IMR-90 (cell line): ENCODE results near the gene NEMP1. TPM values are rescaled to one million over a fixed set of nuclear protein-coding genes. Genes with fewer than 3 reads are reported as not detected.

Source experiments
- ATAC-seq: fragments of 200-7000 bp; cut with Tn5 transposase; 2 replicates; pipeline ENCODE4 v1.9.1; 2020; ENCODE audit warnings: low read depth, mild to moderate bottlenecking, moderate library complexity
- BruUV-seq: library from RNA; stranded (reverse); fragments of 400-500 nt; replicated peaks from 2 replicates; lab custom pipeline; 2021; lab: Mats Ljungman, UMichigan
- CTCF ChIA-PET: fragments of 300-600 bp; formaldehyde crosslinking; extraction: SDS; loops from one replicate; lab custom pipeline; 2021; ENCODE audit warnings: antibody characterized with exemption; lab: Yijun Ruan, JAX
- POLR2A ChIA-PET: fragments of 300-600 bp; sonication (Branson Sonifier 250); formaldehyde crosslinking; loops from one replicate; lab custom pipeline; 2022; ENCODE audit warnings: antibody characterized with exemption; ENCODE audit not compliant: unreplicated experiment; lab: Charles Lee
- DNase-seq: peaks from one replicate; pipeline ENCODE4 v3.0.0; 2013
- H2AFZ ChIP-seq: replicated peaks from 2 replicates; pipeline ENCODE3; 2013; ENCODE audit warnings: low read length, mild to moderate bottlenecking; ENCODE audit not compliant: poor library complexity
- H2AK5ac ChIP-seq: 2 replicates; pipeline ENCODE4 v1.6.1; 2013; ENCODE audit warnings: low read depth, low read length, inconsistent platforms
- H2AK9ac ChIP-seq: replicated peaks from 2 replicates; pipeline ENCODE3; 2013; ENCODE audit warnings: mild to moderate bottlenecking, low read depth, low read length, moderate library complexity; ENCODE audit not compliant: poor library complexity
- H2BK120ac ChIP-seq: 2 replicates; pipeline ENCODE4 v1.6.1; 2013; ENCODE audit warnings: low read depth, low read length, inconsistent platforms
- H2BK15ac ChIP-seq: 3 replicates; pipeline ENCODE4 v1.6.1; 2013; ENCODE audit warnings: low read depth, low read length, inconsistent platforms
- H2BK20ac ChIP-seq: 2 replicates; pipeline ENCODE4 v1.6.1; 2013; ENCODE audit warnings: low read depth, mild to moderate bottlenecking, inconsistent platforms, low read length, moderate library complexity
- H2BK5ac ChIP-seq: 2 replicates; pipeline ENCODE4 v1.6.1; 2013; ENCODE audit warnings: mild to moderate bottlenecking, low read depth, low read length, inconsistent platforms; ENCODE audit not compliant: poor library complexity, severe bottlenecking
- H3K14ac ChIP-seq: replicated peaks from 2 replicates; pipeline ENCODE4 v1.6.1; 2013; ENCODE audit warnings: low read depth, low read length, inconsistent platforms
- H3K18ac ChIP-seq: 2 replicates; pipeline ENCODE4 v1.6.1; 2013; ENCODE audit warnings: low read depth, low read length, control low read depth
- H3K23ac ChIP-seq: 2 replicates; pipeline ENCODE4 v1.6.1; 2013; ENCODE audit warnings: low read depth, low read length, inconsistent platforms
- H3K27ac ChIP-seq: 2 replicates; pipeline ENCODE4 v1.5.1; 2013; ENCODE audit warnings: mild to moderate bottlenecking, control low read depth, low read length; ENCODE audit not compliant: insufficient read depth
- H3K27me3 ChIP-seq: 2 replicates; pipeline ENCODE4 v1.6.1; 2013; ENCODE audit warnings: low read length; ENCODE audit not compliant: control insufficient read depth, insufficient read depth
- H3K36me3 ChIP-seq: 2 replicates; pipeline ENCODE4 v1.6.1; 2013; ENCODE audit warnings: low read length, mixed read lengths; ENCODE audit not compliant: control insufficient read depth, insufficient read depth
- H3K4ac ChIP-seq: 2 replicates; pipeline ENCODE4 v1.6.1; 2013; ENCODE audit warnings: low read depth, low read length, inconsistent platforms
- H3K4me1 ChIP-seq: 2 replicates; pipeline ENCODE4 v1.6.1; 2013; ENCODE audit warnings: low read length, mixed read lengths; ENCODE audit not compliant: control insufficient read depth, insufficient read depth
- H3K4me2 ChIP-seq: 2 replicates; pipeline ENCODE4 v1.6.1; 2013; ENCODE audit warnings: low read depth, mild to moderate bottlenecking, control low read depth, low read length, moderate library complexity
- H3K4me3 ChIP-seq: 2 replicates; pipeline ENCODE4 v1.5.1; 2013; ENCODE audit warnings: low read depth, mild to moderate bottlenecking, control low read depth, low read length, moderate library complexity; ENCODE audit not compliant: insufficient read depth
- H3K56ac ChIP-seq: 2 replicates; pipeline ENCODE4 v1.6.1; 2013; ENCODE audit warnings: low read length, inconsistent platforms; ENCODE audit not compliant: insufficient read depth; ENCODE audit errors: extremely low read depth
- H3K79me1 ChIP-seq, 2 experiments: 2 replicates each; pipeline ENCODE4 v1.6.1; 2013; ENCODE audit warnings: low read length in 2 of 2, inconsistent platforms in 1 of 2, low read depth in 1 of 2
- H3K9ac ChIP-seq: 2 replicates; pipeline ENCODE4 v1.6.1; 2013; ENCODE audit warnings: low read depth, low read length, control low read depth
- H3K9me1 ChIP-seq: 2 replicates; pipeline ENCODE4 v1.6.1; 2013; ENCODE audit warnings: low read length, inconsistent platforms; ENCODE audit not compliant: insufficient read depth
- H3K9me3 ChIP-seq: 2 replicates; pipeline ENCODE4 v1.6.1; 2013; ENCODE audit warnings: low read length; ENCODE audit not compliant: control insufficient read depth, insufficient read depth
- H4K20me1 ChIP-seq: 2 replicates; pipeline ENCODE4 v1.6.1; 2013; ENCODE audit warnings: low read length, inconsistent platforms; ENCODE audit not compliant: insufficient read depth
- H4K5ac ChIP-seq: 2 replicates; pipeline ENCODE4 v1.6.1; 2013; ENCODE audit warnings: mild to moderate bottlenecking, low read depth, low read length, control low read depth
- H4K8ac ChIP-seq, 2 experiments: 2 replicates each; pipeline ENCODE4 v1.6.1; 2013; ENCODE audit warnings: low read depth in 2 of 2, low read length in 2 of 2, control low read depth in 1 of 2, inconsistent platforms in 1 of 2
- H4K91ac ChIP-seq: 2 replicates; pipeline ENCODE4 v1.6.1; 2013; ENCODE audit warnings: low read depth, low read length, inconsistent platforms; ENCODE audit not compliant: insufficient read depth
- BHLHE40 ChIP-seq: fragments of 150-350 bp; IDR thresholded peaks from 2 replicates; pipeline ENCODE4 v1.6.1; 2016; ENCODE audit warnings: mild to moderate bottlenecking, low read depth, low read length
- CEBPB ChIP-seq: IDR thresholded peaks from 2 replicates; pipeline ENCODE4 v1.6.1; 2012; ENCODE audit warnings: low read depth, low read length, improper control_type of control experiment
- CHD1 ChIP-seq: IDR thresholded peaks from 2 replicates; pipeline ENCODE4 v1.6.1; 2012; ENCODE audit warnings: low read depth, low read length, improper control_type of control experiment
- CTCF ChIP-seq: conservative IDR thresholded peaks from 2 replicates; pipeline ENCODE4 v1.5.1; 2012; ENCODE audit warnings: mild to moderate bottlenecking, low read depth, low read length, improper control_type of control experiment
- ELK1 ChIP-seq: fragments of 150-350 bp; IDR thresholded peaks from 2 replicates; pipeline ENCODE4 v1.6.1; 2016; ENCODE audit warnings: low read depth, mild to moderate bottlenecking, low read length, moderate library complexity, borderline replicate concordance
- FOS ChIP-seq: fragments of 150-350 bp; IDR thresholded peaks from 2 replicates; pipeline ENCODE4 v1.6.1; 2016; ENCODE audit warnings: low read depth, low read length
- MAFK ChIP-seq: IDR thresholded peaks from 2 replicates; pipeline ENCODE4 v1.6.1; 2012; ENCODE audit warnings: low read depth, low read length, improper control_type of control experiment
- MAZ ChIP-seq: IDR thresholded peaks from 2 replicates; pipeline ENCODE4 v1.6.1; 2012; ENCODE audit warnings: low read depth, mild to moderate bottlenecking, low read length, improper control_type of control experiment, moderate library complexity, borderline replicate concordance
- MXI1 ChIP-seq: IDR thresholded peaks from 2 replicates; pipeline ENCODE4 v1.6.1; 2012; ENCODE audit warnings: low read depth, mild to moderate bottlenecking, low read length, moderate library complexity, borderline replicate concordance
- NFE2L2 ChIP-seq: fragments of 150-350 bp; IDR thresholded peaks from 2 replicates; pipeline ENCODE4 v1.6.1; 2016; ENCODE audit warnings: low read depth, mild to moderate bottlenecking, low read length
- RAD21 ChIP-seq: IDR thresholded peaks from 2 replicates; pipeline ENCODE4 v1.6.1; 2012; ENCODE audit warnings: low read length, improper control_type of control experiment
- RCOR1 ChIP-seq: IDR thresholded peaks from 2 replicates; pipeline ENCODE4 v1.6.1; 2012; ENCODE audit warnings: mild to moderate bottlenecking, low read length, improper control_type of control experiment; ENCODE audit not compliant: insufficient replicate concordance
- RFX5 ChIP-seq: IDR thresholded peaks from 2 replicates; pipeline ENCODE4 v1.8.0; 2012; ENCODE audit warnings: low read depth, mild to moderate bottlenecking, low read length, moderate library complexity
- SMC3 ChIP-seq: fragments of 150-350 bp; IDR thresholded peaks from 2 replicates; pipeline ENCODE4 v1.6.1; 2016; ENCODE audit warnings: low read depth, mild to moderate bottlenecking, antibody characterized with exemption, low read length, moderate library complexity
- USF2 ChIP-seq: fragments of 150-350 bp; IDR thresholded peaks from 2 replicates; pipeline ENCODE4 v1.6.1; 2017; ENCODE audit warnings: mild to moderate bottlenecking, antibody characterized with exemption, low read length, low read depth
- WGBS, 2 experiments: methylation state at CpG; one replicate each; pipeline versions ENCODE4 v1.1.5 to v1.1.7; 2013; ENCODE audit warnings: missing lambda C conversion rate in 2 of 2; ENCODE audit not compliant: insufficient read length in 1 of 2; ENCODE audit errors: extremely low coverage in 2 of 2; 5-methylcytosine and 5-hydroxymethylcytosine counted together
- dilution Hi-C: fragments of 300-500 bp; cut with HindIII; formaldehyde crosslinking; loops from one replicate; pipeline ENCODE4 v1.14.3; 2018; ENCODE audit warnings: low sequenced_read_pairs; ENCODE audit not compliant: unreplicated experiment
- in situ Hi-C: fragments of 300-500 bp; cut with MboI; formaldehyde crosslinking; loops from 3 replicates; pipeline ENCODE4 v1.14.3; 2019; ENCODE audit warnings: low sequenced_read_pairs, inconsistent platforms, mixed read lengths
- intact Hi-C: fragments of 100-400 bp; cut with micrococcal nuclease; formaldehyde crosslinking; loops from 2 replicates; pipeline ENCODE4 v1.10.0; 2022
- polyA plus RNA-seq, 3 experiments: library from polyadenylated mRNA; depleted of rRNA; stranded (reverse); fragments of >200 nt; gene quantifications; 2 replicates each; pipeline ENCODE4 v1.2.3, GENCODE V29; 2012; ENCODE audit warnings: low replicate concordance in 1 of 3
- total RNA-seq: library from RNA; depleted of rRNA; stranded (reverse); fragments of >200 nt; gene quantifications from 2 replicates; pipeline ENCODE4 v1.2.3, GENCODE V29; 2012

Gene NEMP1
- total and polyA plus RNA-seq, 2 of the 4 experiments (the other 2 are of a cell fraction) = 8.9 to 10.9 TPM

GRCh38 chr12:57099047-57099714 is 20.6 kb upstream of the NEMP1 start:
- no peak overlapping the region for H3K4me2 ChIP-seq
- H2BK20ac ChIP-seq = no peak overlapping the region
- H2BK120ac ChIP-seq = no peak overlapping the region
- H3K9ac ChIP-seq = no peak overlapping the region
- no peak overlapping the region for H4K91ac ChIP-seq
- no peaks in the 10 kb centered on the region for H3K27me3 ChIP-seq
- no peak overlapping the region for H3K56ac ChIP-seq
- H2AFZ ChIP-seq = no peak overlapping the region
- H3K4me1 ChIP-seq = peaks cover 15% of the 10 kb centered on the region
- intact Hi-C loops = no loop called here
- no peak overlapping the region for H3K4ac ChIP-seq
- H3K14ac ChIP-seq = no peak overlapping the region
- H3K27ac ChIP-seq = no peak overlapping the region
- peaks cover 13 to 42% of the 10 kb centered on the region in 2 experiments for H3K79me1 ChIP-seq
- POLR2A ChIA-PET = interaction anchor here (1.2 kb wide), 1 partner anchor 8 kb away, joined by 3 read pairs; no protein-coding TSS in a partner anchor
- DNase-seq (no peak), ATAC-seq (no peak)
- H3K4me3 ChIP-seq = no peak overlapping the region
- H3K9me3 ChIP-seq = no peaks in the 10 kb centered on the region
- TF ChIP-seq NFE2L2 = no peak
- no peak for TF ChIP-seq FOS
- no peak for TF ChIP-seq USF2
- no peak for TF ChIP-seq RAD21
- TF ChIP-seq CHD1 = no peak
- no peak for TF ChIP-seq MAZ
- no peak for TF ChIP-seq RCOR1
- TF ChIP-seq CTCF = no peak
- no peak for TF ChIP-seq SMC3
- TF ChIP-seq MXI1 = no peak
- no peak for TF ChIP-seq BHLHE40
- TF ChIP-seq MAFK = no peak
- no peak for TF ChIP-seq RFX5
- no peak for TF ChIP-seq CEBPB
- no peak for TF ChIP-seq ELK1
- peaks cover 64% of the 10 kb centered on the region for H3K36me3 ChIP-seq
- H2AK9ac ChIP-seq = peak overlapping the region; percentile 22
- no peak overlapping the region for H4K5ac ChIP-seq
- H2AK5ac ChIP-seq = no peak overlapping the region
- no TSS peak for BruUV-seq
- peaks cover 28% of the 10 kb centered on the region for H4K20me1 ChIP-seq
- H3K18ac ChIP-seq = no peak overlapping the region
- dilution Hi-C loops = no loop called here
- H2BK15ac ChIP-seq = no peak overlapping the region
- H3K23ac ChIP-seq = no peak overlapping the region
- peaks cover 18% of the 10 kb centered on the region for H3K9me1 ChIP-seq
- no peak overlapping the region for H2BK5ac ChIP-seq
- in situ Hi-C loops = no loop called here
- H4K8ac ChIP-seq = no peak overlapping the region
- 89% methylated on average over 5 of the region's 11 CpGs; no CpG with 5 or more reads in 1 of the 2 experiments for WGBS, 2 experiments
- CTCF ChIA-PET = no interaction called here
